Stimulated activated CD4-positive, alpha-beta T cell treated with anti-CD3 and anti-CD28 coated beads, Interleukin-1b, Interleukin-23, amount 100 ng/mL, for 24 hours (primary cell): ENCODE results near the gene INHA.

Source experiments
- DNase-seq, 4 experiments: peaks; one replicate each; pipeline ENCODE4 v3.0.0-alpha.2; 2020; ENCODE audit warnings: low read depth in 4 of 4, low spot score in 1 of 4

The INHA gene

GRCh38 chr2:219608399-219608964, 36.4 kb downstream of the INHA start:
- DNase-seq: no peak

GRCh38 chr2:219609149-219609750, 37.1 kb downstream of the INHA start:
- no peak for DNase-seq

GRCh38 chr2:219611306-219611705, 39.2 kb downstream of the INHA start:
- no peak for DNase-seq

GRCh38 chr2:219611866-219612576, 39.9 kb downstream of the INHA start:
- DNase-seq: no peak

- DNase-seq: no peak
Observed at GRCh38 chr2:219612577-219613286, 40.6 kb downstream of the INHA start.

GRCh38 chr2:219613461-219614070, 41.5 kb downstream of the INHA start:
- no peak for DNase-seq

- DNase-seq: no peak
Observed at GRCh38 chr2:219614076-219614860, 42.2 kb downstream of the INHA start.

GRCh38 chr2:219615036-219615435, 42.9 kb downstream of the INHA start:
- no peak for DNase-seq

- no peak for DNase-seq
Observed at GRCh38 chr2:219615894-219616293, 43.8 kb downstream of the INHA start.

GRCh38 chr2:219616550-219616949, 44.4 kb downstream of the INHA start:
- DNase-seq: no peak

- no peak for DNase-seq
Observed at GRCh38 chr2:219618733-219619122, 46.6 kb downstream of the INHA start.

- no peak for DNase-seq
Observed at GRCh38 chr2:219619235-219619634, 47.1 kb downstream of the INHA start.

- no peak for DNase-seq
Observed at GRCh38 chr2:219620546-219620945, 48.4 kb downstream of the INHA start.

- DNase-seq: no peak
Observed at GRCh38 chr2:219621935-219622334, 49.8 kb downstream of the INHA start.

- DNase-seq: no peak
Observed at GRCh38 chr2:219622472-219622871, 50.4 kb downstream of the INHA start.

- DNase-seq: no peak
Observed at GRCh38 chr2:219624565-219624964, 52.5 kb downstream of the INHA start.

GRCh38 chr2:219625179-219625578, 53.1 kb downstream of the INHA start:
- no peak for DNase-seq
